ENCODE data around the gene KPNB1.

DNA sequence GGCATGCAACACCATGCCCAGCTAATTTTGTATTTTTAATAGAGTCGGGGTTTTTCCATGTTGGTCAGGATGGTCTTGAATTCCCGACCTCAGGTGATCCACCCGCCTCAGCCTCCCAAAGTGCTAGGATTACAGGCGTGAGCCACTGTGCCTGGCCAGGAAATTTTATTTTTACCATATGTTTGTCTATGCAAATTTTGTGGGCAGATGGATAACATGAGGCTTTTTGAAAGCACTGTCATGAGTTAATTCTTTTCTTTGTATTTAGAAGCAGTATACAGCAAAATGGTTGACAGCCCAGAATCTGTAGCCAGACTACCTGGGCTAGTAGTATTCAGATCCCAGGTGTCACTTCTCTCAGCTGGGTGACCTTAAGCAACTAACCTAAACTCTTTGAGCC is 8.5 kb upstream of the KPNB1 start:
- TF ChIP-seq, protein P1, sequence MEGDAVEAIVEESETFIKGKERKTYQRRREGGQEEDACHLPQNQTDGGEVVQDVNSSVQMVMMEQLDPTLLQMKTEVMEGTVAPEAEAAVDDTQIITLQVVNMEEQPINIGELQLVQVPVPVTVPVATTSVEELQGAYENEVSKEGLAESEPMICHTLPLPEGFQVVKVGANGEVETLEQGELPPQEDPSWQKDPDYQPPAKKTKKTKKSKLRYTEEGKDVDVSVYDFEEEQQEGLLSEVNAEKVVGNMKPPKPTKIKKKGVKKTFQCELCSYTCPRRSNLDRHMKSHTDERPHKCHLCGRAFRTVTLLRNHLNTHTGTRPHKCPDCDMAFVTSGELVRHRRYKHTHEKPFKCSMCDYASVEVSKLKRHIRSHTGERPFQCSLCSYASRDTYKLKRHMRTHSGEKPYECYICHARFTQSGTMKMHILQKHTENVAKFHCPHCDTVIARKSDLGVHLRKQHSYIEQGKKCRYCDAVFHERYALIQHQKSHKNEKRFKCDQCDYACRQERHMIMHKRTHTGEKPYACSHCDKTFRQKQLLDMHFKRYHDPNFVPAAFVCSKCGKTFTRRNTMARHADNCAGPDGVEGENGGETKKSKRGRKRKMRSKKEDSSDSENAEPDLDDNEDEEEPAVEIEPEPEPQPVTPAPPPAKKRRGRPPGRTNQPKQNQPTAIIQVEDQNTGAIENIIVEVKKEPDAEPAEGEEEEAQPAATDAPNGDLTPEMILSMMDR (IDR thresholded peaks at IDR 0.05), result no peak
- TF ChIP-seq EP300 (IDR thresholded peaks at IDR 0.05), result no peak

All from tibial nerve (tissue), 4 donors.